ENCODE results near the gene DHX16.

The DHX16 gene

DNA sequence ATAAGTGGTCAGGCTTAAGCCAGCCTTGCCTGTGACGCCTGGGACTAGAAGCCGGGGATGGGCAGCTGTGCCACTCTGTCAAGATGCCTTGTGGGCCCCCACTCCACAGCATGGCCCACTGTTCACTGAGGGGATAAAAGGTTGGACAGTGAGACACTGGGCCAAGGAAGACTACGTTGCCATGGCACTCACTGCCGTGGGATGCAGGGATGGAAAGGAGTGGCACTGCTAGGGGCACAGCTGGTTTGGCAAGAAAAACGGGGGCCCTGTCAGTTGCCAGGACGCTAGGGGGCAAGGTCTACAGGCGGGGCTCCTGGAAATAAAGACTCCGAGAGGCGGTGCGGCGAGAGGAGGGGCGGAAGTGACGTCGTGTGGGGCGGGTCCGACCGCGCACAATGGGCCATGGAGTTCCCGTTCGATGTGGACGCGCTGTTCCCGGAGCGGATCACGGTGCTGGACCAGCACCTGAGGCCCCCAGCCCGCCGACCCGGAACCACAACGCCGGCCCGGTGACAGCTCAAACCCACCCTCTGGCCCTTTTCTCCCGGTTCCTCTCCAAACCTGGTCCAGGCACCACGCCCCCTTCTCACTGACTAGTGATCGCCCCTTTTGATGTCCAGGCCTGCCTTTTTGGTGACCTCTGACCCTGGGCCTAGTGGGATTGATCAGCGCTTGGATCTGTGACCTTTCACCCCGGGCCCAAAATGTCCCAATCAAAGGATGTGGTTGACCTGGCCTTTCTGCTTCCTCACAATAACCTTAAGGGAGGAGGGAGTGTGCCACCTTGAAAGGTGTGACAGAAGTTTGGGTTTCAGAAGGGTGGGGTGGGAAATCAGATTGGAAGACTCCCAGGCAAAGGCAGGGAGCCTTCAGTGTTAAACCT lies 46.1 kb downstream of the DHX16 start, which contains the start of gene ATAT1:
ATAT1 (plus strand) TSS at position 391 of the 883 bp plus-strand sequence.
- no peak for DNase-seq

GRCh38 chr6:30625511-30625910 lies 47.3 kb downstream of the DHX16 start:
- DNase-seq: no peak

GRCh38 chr6:30619561-30619960 lies 53.2 kb downstream of the DHX16 start:
- DNase-seq: no peak

DNA sequence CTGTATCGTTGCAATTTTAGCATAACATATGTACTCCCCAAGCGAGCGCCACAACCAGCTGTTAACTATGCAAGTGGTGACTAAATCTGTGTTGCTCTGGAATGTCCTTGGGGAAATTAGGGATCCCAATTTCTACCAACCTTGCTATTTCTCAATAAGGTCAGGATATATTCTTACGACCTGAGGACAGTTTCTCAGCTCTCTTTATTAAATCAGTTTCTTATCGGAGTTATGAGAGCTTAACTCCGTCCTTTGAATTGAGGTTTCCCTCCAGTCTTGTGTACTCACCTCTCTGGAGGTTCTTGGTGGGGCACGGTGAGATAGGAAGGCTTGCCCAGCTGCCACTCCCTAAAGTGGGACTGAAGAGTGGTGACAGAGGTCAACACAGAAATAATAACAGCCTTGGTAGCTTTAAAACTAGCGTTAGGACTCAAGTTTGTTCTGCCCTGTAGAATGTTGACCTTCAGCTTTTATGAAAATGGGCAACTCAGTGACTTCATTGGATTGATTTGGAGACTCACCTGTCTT lies 54.5 kb downstream of the DHX16 start:
- DNase-seq: no peak

- peak; percentile 94 for DNase-seq
Observed at GRCh38 chr6:30617565-30618269, 55.1 kb downstream of the DHX16 start, which contains the start of gene MRPS18B. MRPS18B (plus strand) TSS chr6:30617840; CDS start chr6:30617866, 26 bp downstream.

GRCh38 chr6:30616811-30617564 lies 55.8 kb downstream of the DHX16 start, which contains the start of gene PPP1R10:
PPP1R10 (minus strand) TSS chr6:30617243; CDS start chr6:30609944, 7,299 bp downstream.
- peak; percentile 99 for DNase-seq

GRCh38 chr6:30615958-30616810 lies 56.6 kb downstream of the DHX16 start:
- DNase-seq: peak; percentile 8

- DNase-seq: peak; percentile 45
Observed at GRCh38 chr6:30615219-30615957, 57.4 kb downstream of the DHX16 start.

GRCh38 chr6:30614843-30615218 lies 58.0 kb downstream of the DHX16 start:
- peak; percentile 94 for DNase-seq

DNA sequence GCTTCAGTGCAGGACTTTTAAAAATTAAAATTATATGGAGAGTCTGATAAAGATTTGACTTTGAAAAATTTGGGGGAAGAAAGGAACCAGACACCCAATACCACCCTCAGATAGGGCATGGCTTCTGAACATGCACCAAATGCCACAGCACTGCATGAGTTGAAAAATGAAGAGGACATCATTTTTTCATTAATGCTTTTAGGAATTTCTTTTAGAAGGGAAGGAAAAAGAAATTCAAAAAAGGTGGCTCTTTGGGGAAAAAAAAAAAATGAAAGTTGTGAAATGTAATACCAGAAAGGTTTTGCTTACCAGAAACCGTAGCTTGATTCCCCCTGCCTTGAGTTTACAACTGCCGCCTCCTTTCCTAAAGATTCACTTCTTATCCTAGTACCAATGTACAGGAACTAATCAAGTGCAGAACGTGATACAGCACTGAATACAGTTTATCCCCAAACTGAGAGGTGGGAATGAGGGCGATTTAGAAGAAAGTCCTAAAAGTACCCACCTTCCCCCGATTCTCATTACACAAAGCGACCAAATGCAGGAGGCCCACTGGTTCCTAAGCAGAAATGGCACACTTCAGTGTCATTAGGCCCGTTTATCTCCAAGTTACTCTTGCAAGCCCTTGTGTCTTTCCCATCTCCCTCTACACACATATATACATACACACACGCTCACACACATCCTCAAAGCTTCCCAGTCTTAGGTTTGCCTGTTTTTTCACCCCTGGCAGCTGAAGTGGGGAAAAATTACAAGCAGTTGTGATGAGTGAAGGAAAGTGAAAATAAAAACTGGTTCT lies 58.6 kb downstream of the DHX16 start:
- DNase-seq: no peak

GRCh38 chr6:30613251-30614043 lies 59.4 kb downstream of the DHX16 start:
- no peak for DNase-seq

DNA sequence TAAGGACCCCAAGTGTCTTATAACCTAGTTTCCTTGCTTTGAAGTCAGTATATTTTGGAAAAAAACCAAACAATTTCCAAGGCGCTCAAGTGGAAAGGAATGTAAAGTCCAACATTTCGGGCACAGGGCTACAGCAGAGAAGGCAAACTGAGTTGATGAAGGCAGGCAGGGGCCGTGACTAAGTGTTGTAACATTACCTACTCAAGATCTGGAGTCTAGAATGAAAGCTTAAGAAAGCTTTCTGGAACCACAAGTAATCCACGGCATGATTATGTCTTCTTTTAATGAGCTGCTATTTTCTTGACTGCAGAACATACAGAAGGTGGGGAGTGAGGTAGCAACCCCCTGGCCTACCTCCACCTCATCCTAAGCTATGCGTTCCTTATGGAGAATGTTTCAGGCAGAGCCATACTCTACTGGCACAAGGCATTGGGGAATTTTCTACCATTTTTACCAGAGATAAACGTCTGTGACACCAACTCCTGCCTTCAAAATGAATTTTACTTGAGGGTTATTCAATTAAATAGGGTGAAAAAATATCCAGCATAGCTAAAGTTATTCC lies 60.0 kb downstream of the DHX16 start:
- no peak for DNase-seq

GRCh38 chr6:30612213-30612612 lies 60.6 kb downstream of the DHX16 start:
- no peak for DNase-seq

DNA sequence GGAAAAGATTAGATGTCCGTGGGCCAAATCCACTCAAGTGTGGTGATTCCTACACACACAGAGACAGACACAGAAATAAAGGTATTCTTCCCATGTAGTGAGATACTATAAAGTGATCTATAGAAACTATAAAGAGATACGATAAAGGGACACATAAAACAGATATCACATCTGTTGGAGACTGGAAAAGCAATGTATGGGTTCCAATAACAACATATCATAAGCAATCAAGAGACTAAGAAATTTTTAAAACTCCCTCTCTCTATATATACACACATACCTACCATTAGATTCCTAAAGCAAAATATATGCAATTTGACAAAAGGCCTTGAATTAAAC lies 61.0 kb downstream of the DHX16 start:
- DNase-seq: no peak

DNA sequence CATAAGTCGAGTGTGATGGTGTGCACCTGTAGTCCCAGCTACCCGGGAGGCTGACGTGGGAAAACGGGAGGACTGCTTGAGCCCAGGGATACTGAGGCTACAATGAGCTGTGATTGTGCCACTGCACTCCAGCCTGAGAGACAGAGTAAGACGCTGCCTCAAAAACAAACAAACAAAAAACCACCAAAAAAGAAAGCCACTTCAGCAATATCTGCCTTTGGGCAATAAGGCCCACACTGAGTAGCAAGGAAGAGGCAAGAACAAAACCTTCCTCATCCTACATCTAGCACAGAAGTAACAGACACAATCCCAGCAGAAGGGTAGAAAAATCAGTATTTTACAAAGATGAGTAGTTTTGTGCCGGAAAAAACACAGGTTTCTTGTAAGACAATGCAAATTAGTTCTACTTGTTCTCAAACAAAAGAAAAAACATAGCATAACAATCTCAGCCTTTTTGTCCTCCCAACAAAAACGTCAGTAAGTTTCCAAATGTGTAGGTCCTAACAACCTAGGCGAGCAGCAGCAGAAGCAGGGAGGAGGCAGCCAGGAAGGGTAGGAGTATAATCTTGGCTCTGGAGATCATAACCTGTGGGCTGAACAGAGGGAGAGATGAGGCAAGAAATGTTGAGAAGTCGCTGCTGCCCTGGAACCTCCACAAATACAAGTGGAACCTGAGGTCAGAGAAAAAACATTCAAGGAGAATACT lies 61.5 kb downstream of the DHX16 start:
- DNase-seq: no peak

DNA sequence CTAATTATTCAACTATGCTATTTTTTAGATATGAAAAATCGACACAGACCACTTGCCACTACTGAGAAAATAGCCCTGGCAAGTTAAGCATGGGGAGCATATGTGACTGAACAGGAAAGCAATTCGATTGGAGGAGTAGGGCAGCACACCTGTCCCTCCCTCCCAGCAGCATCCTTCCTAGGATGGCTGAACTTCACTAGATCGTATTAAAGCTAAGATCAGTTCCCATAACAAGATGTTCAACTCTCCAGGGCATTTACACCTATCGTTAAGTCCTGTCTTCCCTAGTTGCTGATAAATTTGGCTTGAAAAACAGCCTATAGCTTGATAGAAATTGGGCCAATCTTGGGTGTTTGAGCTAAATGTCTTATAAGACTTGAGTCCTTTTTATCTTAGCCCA lies 62.7 kb downstream of the DHX16 start:
- no peak for DNase-seq

DNA sequence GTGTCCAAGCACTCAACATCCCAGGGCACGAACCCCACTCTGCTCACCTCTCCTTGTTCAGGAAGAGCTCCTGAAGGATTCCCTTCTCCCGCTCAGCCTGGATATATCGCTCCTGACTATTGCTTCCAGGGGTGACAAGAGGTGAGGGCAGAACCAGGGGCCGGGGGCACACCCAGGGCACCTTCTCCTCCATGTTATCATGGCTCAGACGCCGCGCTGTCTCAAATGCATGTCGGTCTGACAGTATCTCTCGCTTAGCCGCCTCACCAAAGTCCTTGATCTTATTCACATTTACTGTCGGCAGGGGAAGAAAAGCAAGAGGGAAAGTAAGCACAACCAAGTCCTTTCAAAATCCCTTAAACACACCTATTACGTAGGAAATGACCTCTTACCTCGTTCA lies 68.8 kb downstream of the DHX16 start:
- DNase-seq: no peak

Measured in GF-D8 (cell line).